Activated CD4-positive, CD25-positive, alpha-beta regulatory T cell (primary cell): ENCODE data around the gene NCDN.

Experiments used
- DNase-seq, 4 experiments: peaks; one replicate each; lab custom pipeline; 2025; lab: John Stamatoyannopoulos, UW

NCDN gene

DNA sequence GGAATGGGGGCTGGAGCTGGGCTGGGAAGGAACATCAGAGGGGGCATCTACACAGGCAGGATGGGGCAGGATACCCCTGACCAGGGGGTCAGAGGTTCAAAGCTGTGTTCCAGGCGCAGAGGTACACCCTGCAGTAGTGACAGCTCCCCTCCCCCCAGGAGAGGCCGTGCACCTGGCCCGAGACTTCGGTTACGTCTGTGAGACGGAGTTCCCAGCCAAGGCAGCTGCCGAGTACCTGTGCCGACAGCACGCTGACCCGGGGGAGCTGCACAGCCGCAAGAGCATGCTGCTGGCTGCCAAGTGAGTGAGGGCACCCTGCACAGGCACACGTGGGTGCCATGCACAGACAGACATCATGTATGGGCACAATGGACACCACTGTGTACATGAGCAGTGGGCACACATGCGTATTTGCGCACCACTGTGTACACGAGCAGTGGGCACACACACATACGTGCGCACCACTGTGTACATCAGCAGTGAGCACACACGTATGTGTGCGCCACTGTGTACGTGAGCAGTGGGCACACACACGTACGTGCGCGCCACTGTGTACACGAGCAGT lies 33.0 kb downstream of the NCDN start:
- DNase-seq = no peak

DNA sequence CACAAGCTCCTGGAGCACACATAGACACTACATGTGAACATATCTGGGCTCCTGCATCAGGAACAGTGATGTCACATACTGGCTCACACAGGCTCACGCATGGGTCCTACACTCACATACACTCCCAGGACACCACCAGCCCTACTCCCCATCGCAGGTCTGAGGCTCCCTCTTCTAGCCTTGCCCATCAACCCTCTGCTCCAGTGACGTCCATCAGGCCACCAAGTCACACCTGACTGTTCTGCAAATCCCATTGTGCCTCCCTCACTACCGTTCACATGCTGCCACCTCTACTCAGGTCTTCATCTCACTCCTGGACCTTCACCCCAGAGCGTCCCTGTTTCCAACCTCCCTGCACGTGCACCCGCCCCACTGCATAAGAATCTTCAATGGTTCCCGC lies 33.6 kb downstream of the NCDN start:
- DNase-seq = no peak

GRCh38 chr1:35592991-35593769 lies 35.6 kb downstream of the NCDN start:
- DNase-seq = no peak

GRCh38 chr1:35594005-35594760 lies 36.6 kb downstream of the NCDN start:
- DNase-seq = no peak

DNA sequence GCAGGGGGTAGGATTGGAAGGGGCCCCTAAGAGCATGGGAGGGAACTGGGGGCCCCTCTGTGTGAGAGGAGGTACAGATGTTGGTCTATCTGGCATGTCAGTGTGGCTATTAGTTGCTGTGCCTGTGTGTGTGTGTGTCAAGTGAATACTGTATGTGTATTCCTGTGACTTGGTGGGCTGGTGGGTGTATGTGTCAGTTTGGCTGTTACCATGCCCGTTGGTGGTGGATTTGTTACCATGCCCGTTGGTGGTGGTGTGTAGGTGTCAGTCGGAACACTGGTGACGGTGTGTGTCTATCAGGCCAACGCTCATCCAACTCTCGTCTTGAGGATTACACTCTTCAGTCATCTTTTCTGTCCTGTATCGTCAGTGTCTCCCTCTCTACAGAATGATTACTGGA lies 38.1 kb downstream of the NCDN start:
- DNase-seq = no peak

GRCh38 chr1:35597870-35598269 lies 40.3 kb downstream of the NCDN start:
- DNase-seq = no peak

GRCh38 chr1:35598895-35599294 lies 41.3 kb downstream of the NCDN start:
- DNase-seq = no peak

DNA sequence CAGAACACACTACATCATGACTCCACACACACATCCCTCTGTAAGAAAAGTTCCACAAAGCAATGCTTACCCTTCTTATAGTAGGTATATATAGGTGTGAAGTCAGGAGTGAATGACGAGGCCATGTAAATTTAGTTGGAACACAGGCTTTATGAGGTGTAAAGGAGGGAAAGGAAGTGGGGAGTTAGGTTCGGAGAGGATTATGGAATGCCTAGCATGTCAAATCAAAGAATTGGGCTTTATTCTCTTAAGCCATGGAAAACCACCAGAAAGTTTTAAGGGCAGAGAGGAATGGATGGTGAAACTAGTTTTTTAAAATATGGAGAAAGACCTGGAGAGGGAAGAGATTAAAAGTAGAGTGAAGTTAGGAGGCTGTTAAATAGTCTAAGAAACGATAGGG lies 41.8 kb downstream of the NCDN start:
- no peak for DNase-seq

DNA sequence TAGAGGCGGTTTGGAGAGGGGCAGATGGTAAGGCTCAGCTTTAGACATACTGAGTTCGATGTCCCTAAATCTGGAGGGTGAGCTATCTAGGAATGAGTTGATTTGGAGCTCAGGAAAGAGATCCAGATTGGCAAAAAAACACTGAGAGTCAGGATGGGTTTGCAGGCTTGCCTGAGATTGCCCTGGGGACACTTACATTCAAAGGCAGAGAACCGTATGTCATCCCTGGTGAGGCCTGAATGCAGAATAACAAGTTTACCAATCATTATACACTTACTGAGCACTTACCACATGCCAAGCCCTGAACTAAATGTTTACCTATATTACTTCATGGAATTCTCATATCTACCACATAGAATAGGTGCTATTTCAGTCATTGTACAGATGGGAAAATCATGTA lies 43.0 kb downstream of the NCDN start:
- no peak for DNase-seq

- DNase-seq = no peak
Observed at GRCh38 chr1:35603468-35603867, 45.9 kb downstream of the NCDN start.

DNA sequence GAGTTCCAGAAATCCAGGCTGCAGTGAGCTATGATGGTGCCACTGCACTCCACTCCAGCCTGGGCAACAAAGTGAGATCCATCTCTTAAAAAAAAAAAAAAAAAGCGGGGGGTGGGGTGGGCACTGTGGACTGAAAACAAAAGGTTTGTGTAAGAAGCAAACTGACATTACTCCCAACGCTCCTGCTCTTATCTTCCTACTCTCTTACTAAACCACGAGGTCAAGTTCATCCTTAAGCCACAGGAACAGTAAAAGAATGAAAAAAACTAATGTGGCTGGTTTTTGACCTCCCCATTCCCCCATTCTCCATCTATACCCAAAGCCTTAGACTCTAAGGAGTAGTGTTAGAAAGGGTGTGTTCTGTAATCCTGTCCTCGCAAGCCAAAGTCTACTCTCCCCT lies 46.3 kb downstream of the NCDN start:
- no peak for DNase-seq

GRCh38 chr1:35605071-35605866 lies 47.7 kb downstream of the NCDN start:
- no peak for DNase-seq

GRCh38 chr1:35605867-35606182 lies 48.2 kb downstream of the NCDN start:
- no peak for DNase-seq

GRCh38 chr1:35611655-35612054 lies 54.1 kb downstream of the NCDN start:
- DNase-seq = no peak

- no peak for DNase-seq
Observed at GRCh38 chr1:35615440-35615839, 57.8 kb downstream of the NCDN start.
